ENCODE results near the gene GRIA4.

Gene GRIA4

GRCh38 chr11:105635466-105635865 is 25.6 kb downstream of the GRIA4 start:
- DNase-seq (ENCODE audit: insufficient read length, low spot score) (no peak), FAIRE-seq (no peak)

GRCh38 chr11:105636496-105636895 is 26.6 kb downstream of the GRIA4 start:
- DNase-seq (ENCODE audit: insufficient read length, low spot score) (no peak), FAIRE-seq (no peak)

- DNase-seq (ENCODE audit: insufficient read length, low spot score) (no peak), FAIRE-seq (no peak)
Observed at GRCh38 chr11:105639527-105639926, 29.7 kb downstream of the GRIA4 start.

GRCh38 chr11:105641433-105641832 is 31.6 kb downstream of the GRIA4 start:
- FAIRE-seq (no peak), DNase-seq (ENCODE audit: insufficient read length, low spot score) (no peak)

GRCh38 chr11:105642870-105643269 is 33.0 kb downstream of the GRIA4 start:
- FAIRE-seq (no peak), DNase-seq (ENCODE audit: insufficient read length, low spot score) (no peak)

- FAIRE-seq = no peak
- DNase-seq (ENCODE audit: insufficient read length, low spot score) = no peak
Observed at GRCh38 chr11:105644839-105645573, 35.1 kb downstream of the GRIA4 start.

- DNase-seq (ENCODE audit: insufficient read length, low spot score) (no peak), FAIRE-seq (no peak)
Observed at GRCh38 chr11:105647780-105648179, 37.9 kb downstream of the GRIA4 start.

- FAIRE-seq = no peak
- DNase-seq (ENCODE audit: insufficient read length, low spot score) = no peak
Observed at GRCh38 chr11:105648762-105649161, 38.9 kb downstream of the GRIA4 start.

- DNase-seq (ENCODE audit: insufficient read length, low spot score) (no peak), FAIRE-seq (no peak)
Observed at GRCh38 chr11:105665281-105665680, 55.4 kb downstream of the GRIA4 start.

GRCh38 chr11:105667441-105667840 is 57.6 kb downstream of the GRIA4 start:
- FAIRE-seq (no peak), DNase-seq (ENCODE audit: insufficient read length, low spot score) (no peak)

- FAIRE-seq = no peak
- DNase-seq (ENCODE audit: insufficient read length, low spot score) = no peak
Observed at GRCh38 chr11:105670811-105671210, 60.9 kb downstream of the GRIA4 start.

GRCh38 chr11:105673089-105673488 is 63.2 kb downstream of the GRIA4 start:
- DNase-seq (ENCODE audit: insufficient read length, low spot score) (no peak), FAIRE-seq (no peak)

GRCh38 chr11:105689631-105690030 is 79.8 kb downstream of the GRIA4 start:
- DNase-seq (ENCODE audit: insufficient read length, low spot score) = no peak
- no peak for FAIRE-seq

GRCh38 chr11:105690467-105690866 is 80.6 kb downstream of the GRIA4 start:
- FAIRE-seq (no peak), DNase-seq (ENCODE audit: insufficient read length, low spot score) (no peak)

- no peak for DNase-seq (ENCODE audit: insufficient read length, low spot score)
- no peak for FAIRE-seq
Observed at GRCh38 chr11:105693075-105693759, 83.3 kb downstream of the GRIA4 start.

GRCh38 chr11:105696000-105696399 is 86.1 kb downstream of the GRIA4 start:
- no peak for FAIRE-seq
- no peak for DNase-seq (ENCODE audit: insufficient read length, low spot score)

- FAIRE-seq (no peak), DNase-seq (ENCODE audit: insufficient read length, low spot score) (no peak)
Observed at GRCh38 chr11:105697291-105697690, 87.4 kb downstream of the GRIA4 start.

- DNase-seq (ENCODE audit: insufficient read length, low spot score) (no peak), FAIRE-seq (no peak)
Observed at GRCh38 chr11:105699203-105699602, 89.3 kb downstream of the GRIA4 start.

- DNase-seq (ENCODE audit: insufficient read length, low spot score) (no peak), FAIRE-seq (no peak)
Observed at GRCh38 chr11:105700271-105700670, 90.4 kb downstream of the GRIA4 start.

- DNase-seq (ENCODE audit: insufficient read length, low spot score) (no peak), FAIRE-seq (no peak)
Observed at GRCh38 chr11:105701098-105701497, 91.2 kb downstream of the GRIA4 start.

- FAIRE-seq = no peak
- DNase-seq (ENCODE audit: insufficient read length, low spot score) = no peak
Observed at GRCh38 chr11:105705786-105706530, 96.1 kb downstream of the GRIA4 start.

GRCh38 chr11:105713106-105713505 is 103.2 kb downstream of the GRIA4 start:
- no peak for FAIRE-seq

More at GRCh38 chr11:105713106-105713505, 103.2 kb downstream of the GRIA4 start:
- DNase-seq (ENCODE audit: insufficient read length, low spot score) = no peak
